HepG2 (cell line): ENCODE results near the gene CPVL. TPM values are rescaled to one million over a fixed set of nuclear protein-coding genes. Genes with fewer than 3 reads are reported as not detected.
A peak's percentile ranks its signal among the peaks of the same experiment; 100 is the strongest.

ENCODE experiments used
- ARHGAP35 ChIP-seq: sonication (generic); formaldehyde crosslinking; IDR thresholded peaks from 2 replicates; pipeline ENCODE4 v1.9.0; 2022; ENCODE audit warnings: mild to moderate bottlenecking, inconsistent platforms, moderate library complexity, missing genetic modification reagents, borderline replicate concordance
- ARID2 ChIP-seq: sonication (generic); formaldehyde crosslinking; IDR thresholded peaks from 2 replicates; pipeline ENCODE4 v1.8.1; 2022; ENCODE audit warnings: mild to moderate bottlenecking, missing genetic modification reagents, borderline replicate concordance
- CC2D1A ChIP-seq: sonication (generic); formaldehyde crosslinking; IDR thresholded peaks from 2 replicates; pipeline ENCODE4 v1.8.1; 2023; ENCODE audit warnings: mild to moderate bottlenecking, missing genetic modification reagents
- CENPX ChIP-seq: sonication (generic); formaldehyde crosslinking; IDR thresholded peaks from 2 replicates; pipeline ENCODE4 v1.9.0; 2021; ENCODE audit warnings: mild to moderate bottlenecking, missing genetic modification reagents, moderate library complexity
- DRAP1 ChIP-seq: IDR thresholded peaks from 2 replicates; pipeline ENCODE4 v1.6.1; 2016; ENCODE audit warnings: missing genetic modification reagents, missing compliant biosample characterization
- KDM1A ChIP-seq: IDR thresholded peaks from 2 replicates; pipeline ENCODE4 v1.6.1; 2016; ENCODE audit warnings: missing compliant biosample characterization
- KMT2A ChIP-seq: sonication (generic); formaldehyde crosslinking; IDR thresholded peaks from 2 replicates; pipeline ENCODE4 v1.4.0; 2020; ENCODE audit warnings: missing genetic modification reagents
- MAFF ChIP-seq: IDR thresholded peaks from 2 replicates; pipeline ENCODE4 v1.6.1; 2011; ENCODE audit warnings: low read depth, low read length, improper control_type of control experiment
- MED1 ChIP-seq: sonication (generic); formaldehyde crosslinking; IDR thresholded peaks from 2 replicates; pipeline ENCODE4 v1.4.0; 2020; ENCODE audit warnings: missing genetic modification reagents
- MXD4 ChIP-seq: IDR thresholded peaks from 2 replicates; pipeline ENCODE4 v1.6.1; 2016; ENCODE audit warnings: mild to moderate bottlenecking, missing biosample characterization, missing genetic modification reagents
- NFYC ChIP-seq: IDR thresholded peaks from 2 replicates; pipeline ENCODE4 v1.6.1; 2016; ENCODE audit warnings: missing genetic modification reagents, missing compliant biosample characterization
- PLSCR1 ChIP-seq: sonication (generic); formaldehyde crosslinking; IDR thresholded peaks from 2 replicates; pipeline ENCODE4 v1.5.0; 2020; ENCODE audit warnings: missing genetic modification reagents, mild to moderate bottlenecking, borderline replicate concordance
- RBAK ChIP-seq: sonication (generic); formaldehyde crosslinking; IDR thresholded peaks from 2 replicates; pipeline ENCODE4 v1.5.1; 2020; ENCODE audit warnings: mild to moderate bottlenecking, missing genetic modification reagents
- RFX3 ChIP-seq: IDR thresholded peaks from 2 replicates; pipeline ENCODE4 v1.6.1; 2016; ENCODE audit warnings: missing biosample characterization, missing genetic modification reagents
- RFXANK ChIP-seq: IDR thresholded peaks from 2 replicates; pipeline ENCODE4 v1.6.1; 2016
- SAFB2 ChIP-seq: sonication (generic); formaldehyde crosslinking; IDR thresholded peaks from 2 replicates; pipeline ENCODE4 v1.5.1; 2020; ENCODE audit warnings: missing genetic modification reagents, low read depth, mild to moderate bottlenecking, borderline replicate concordance
- SIX4 ChIP-seq: sonication (generic); formaldehyde crosslinking; IDR thresholded peaks from 2 replicates; pipeline ENCODE4 v1.4.0; 2020; ENCODE audit warnings: missing genetic modification reagents
- TGIF2 ChIP-seq: IDR thresholded peaks from 2 replicates; pipeline ENCODE4 v1.6.1; 2016; ENCODE audit warnings: control low read depth, missing compliant biosample characterization
- TP53 ChIP-seq: sonication (generic); formaldehyde crosslinking; conservative IDR thresholded peaks from 2 replicates; pipeline ENCODE4 v1.4.0; 2020; ENCODE audit warnings: missing genetic modification reagents
- ZBTB8A ChIP-seq: sonication (generic); formaldehyde crosslinking; IDR thresholded peaks from 2 replicates; pipeline ENCODE4 v1.4.0; 2020; ENCODE audit warnings: mild to moderate bottlenecking, low read depth, missing genetic modification reagents, borderline replicate concordance
- ZNF207 ChIP-seq: fragments of 450-650 bp; IDR thresholded peaks from 2 replicates; pipeline ENCODE4 v1.6.1; 2016; ENCODE audit warnings: antibody characterized with exemption, borderline replicate concordance
- ZNF263 ChIP-seq: sonication (generic); formaldehyde crosslinking; IDR thresholded peaks from 2 replicates; pipeline ENCODE4 v1.4.0; 2020; ENCODE audit warnings: missing genetic modification reagents
- ZNF333 ChIP-seq: sonication (generic); formaldehyde crosslinking; IDR thresholded peaks from 2 replicates; pipeline ENCODE4 v1.4.0; 2020; ENCODE audit warnings: mild to moderate bottlenecking, missing genetic modification reagents, borderline replicate concordance
- ZNF512 ChIP-seq: sonication (generic); formaldehyde crosslinking; IDR thresholded peaks from 2 replicates; pipeline ENCODE4 v1.4.0; 2020; ENCODE audit warnings: mild to moderate bottlenecking, missing genetic modification reagents
- ZNF558 ChIP-seq: sonication (generic); formaldehyde crosslinking; IDR thresholded peaks from 2 replicates; pipeline ENCODE4 v1.9.0; 2022; ENCODE audit warnings: mild to moderate bottlenecking, missing genetic modification reagents, borderline replicate concordance
- ZNF572 ChIP-seq: sonication (generic); formaldehyde crosslinking; IDR thresholded peaks from 2 replicates; pipeline ENCODE4 v1.5.1; 2020; ENCODE audit warnings: mild to moderate bottlenecking, missing genetic modification reagents
- ZNF713 ChIP-seq: sonication (generic); formaldehyde crosslinking; IDR thresholded peaks from 2 replicates; pipeline ENCODE4 v1.4.0; 2020; ENCODE audit warnings: mild to moderate bottlenecking, missing genetic modification reagents
- ZNF773 ChIP-seq: sonication (generic); formaldehyde crosslinking; IDR thresholded peaks from 2 replicates; pipeline ENCODE4 v1.4.0; 2020; ENCODE audit warnings: missing genetic modification reagents, borderline replicate concordance
- polyA plus RNA-seq, 8 experiments: library from polyadenylated mRNA; depleted of rRNA in 3 of 8; stranded (reverse) in 7 of 8; unstranded in 1 of 8; fragments of >200 nt; fragmentation: Illumina TruSeq in 4 of 8; extraction: Trizol in 4 of 8; gene quantifications; 2 replicates each; pipeline versions ENCODE4 v1.2.1 to v1.2.3, GENCODE V29; 2011 to 2016; ENCODE audit warnings: low read depth in 4 of 8, missing spikeins in 1 of 8, mixed read lengths in 1 of 8; ENCODE audit not compliant: insufficient read depth in 1 of 8
- total RNA-seq, 5 experiments: library from RNA; depleted of rRNA; stranded (reverse); fragments of >200 nt; fragmentation: Illumina TruSeq; extraction: Trizol; gene quantifications; 2 replicates each; pipeline ENCODE4 v1.2.3, GENCODE V29; 2016; ENCODE audit warnings: low read depth in 1 of 5

Gene CPVL
- total and polyA plus RNA-seq, 2 of the 13 experiments (the other 11 are each of a cell fraction or from before 2014, with no cell fraction given), result 59.2 to 294 TPM

- TF ChIP-seq ZBTB8A (CRISPR knock-in tag) (no peak), ZNF713 (CRISPR knock-in tag) (0 out of 2 replicates have a peak, but pooled peaks have one; percentile 26), ZNF773 (CRISPR knock-in tag) (no peak), MAFF (no peak), PLSCR1 (no peak), ARHGAP35 (CRISPR knock-in tag) (no peak), TP53 (CRISPR knock-in tag) (no peak), KDM1A (CRISPR knock-in tag) (peak; percentile 80), CENPX (CRISPR knock-in tag) (no peak), ZNF572 (CRISPR knock-in tag) (no peak), ZNF333 (CRISPR knock-in tag) (no peak), ZNF207 (no peak), RFXANK (peak; percentile 88; the same call in 1 of the 2 replicates), SIX4 (CRISPR knock-in tag) (peak; percentile 84), SAFB2 (CRISPR knock-in tag) (no peak), MED1 (CRISPR knock-in tag) (peak; percentile 94), CC2D1A (CRISPR knock-in tag) (0 out of 2 replicates have a peak, but pooled peaks have one; percentile 38), ARID2 (CRISPR knock-in tag) (no peak), DRAP1 (CRISPR knock-in tag) (0 out of 2 replicates have a peak, but pooled peaks have one; percentile 33), KMT2A (CRISPR knock-in tag) (peak; percentile 26; the same call in 1 of the 2 replicates), ZNF558 (CRISPR knock-in tag) (no peak), TGIF2 (CRISPR knock-in tag) (peak; percentile 18; the same call in 1 of the 2 replicates), RFX3 (CRISPR knock-in tag) (0 out of 2 replicates have a peak, but pooled peaks have one; percentile 11), NFYC (CRISPR knock-in tag) (no peak), ZNF263 (CRISPR knock-in tag) (peak; percentile 89), MXD4 (CRISPR knock-in tag) (0 out of 2 replicates have a peak, but pooled peaks have one; percentile 12), RBAK (peak; percentile 27; the same call in 1 of the 2 replicates), ZNF512 (CRISPR knock-in tag) (no peak)
Measured at GRCh38 chr7:29099896-29100847, 46.2 kb downstream of the CPVL start (continued).
